Measurements from ENCODE around the gene KCNH2. TPM values are rescaled to one million over a fixed set of nuclear protein-coding genes. Genes with fewer than 3 reads are reported as not detected.

Gene KCNH2
- total and polyA plus RNA-seq, 2 experiments from 2014 or later = 2.6 to 14.7 TPM

GRCh38 chr7:150938566-150938965 lies 39.6 kb downstream of the KCNH2 start (continued):
- TF ChIP-seq ZNF462 (CRISPR knock-in tag; IDR thresholded peaks at IDR 0.05) = no peak
- no peak for TF ChIP-seq STAT1 (IDR thresholded peaks at IDR 0.05; ENCODE audit: unreplicated experiment)
- no peak for TF ChIP-seq REST (IDR thresholded peaks at IDR 0.05; ENCODE audit: unreplicated experiment)
- no peak for TF ChIP-seq CTCF (conservative IDR thresholded peaks at IDR 0.05; ENCODE audit: low read depth in 2 of 2)
- TF ChIP-seq POLR2AphosphoS5 (IDR thresholded peaks at IDR 0.05; ENCODE audit: low read depth) = no peak
- TF ChIP-seq CREB1 (CRISPR knock-in tag; IDR thresholded peaks at IDR 0.05; ENCODE audit: low read depth) = no peak
- TF ChIP-seq ZNF114 (CRISPR knock-in tag; IDR thresholded peaks at IDR 0.05) = no peak

Measured in GM23338 (cell line).